GM23248 (cell line): Measurements from ENCODE around the gene VPREB1. TPM values are rescaled to one million over a fixed set of nuclear protein-coding genes. Genes with fewer than 3 reads are reported as not detected.

Source experiments
- DNase-seq: peaks from one replicate; pipeline ENCODE4 v3.0.0-alpha.2; 2015
- H2AFZ ChIP-seq: fragments of 200-600 bp; sonication (generic); 2 replicates; pipeline ENCODE4 v1.6.1; 2016; ENCODE audit warnings: antibody characterized with exemption
- H3F3A ChIP-seq: fragments of 200-600 bp; sonication (generic); 2 replicates; pipeline ENCODE4 v1.6.1; 2016; ENCODE audit warnings: mild to moderate bottlenecking, antibody characterized with exemption, mixed run types; ENCODE audit not compliant: insufficient read depth
- H3K27ac ChIP-seq: fragments of 200-600 bp; sonication (generic); 2 replicates; pipeline ENCODE4 v1.5.1; 2016; ENCODE audit warnings: mild to moderate bottlenecking
- H3K27me3 ChIP-seq: fragments of 200-600 bp; sonication (generic); replicated peaks from 2 replicates; pipeline ENCODE4 v1.6.1; 2016; ENCODE audit warnings: mild to moderate bottlenecking; ENCODE audit not compliant: insufficient read depth
- H3K36me3 ChIP-seq: fragments of 200-600 bp; sonication (generic); 2 replicates; pipeline ENCODE4 v1.6.1; 2016; ENCODE audit warnings: low read depth, mild to moderate bottlenecking
- H3K4me1 ChIP-seq: fragments of 200-600 bp; sonication (generic); 2 replicates; pipeline ENCODE4 v1.6.1; 2016; ENCODE audit warnings: mild to moderate bottlenecking; ENCODE audit not compliant: insufficient read depth
- H3K4me2 ChIP-seq: fragments of 200-600 bp; sonication (generic); one replicate; pipeline ENCODE4 v1.6.1; 2016; ENCODE audit warnings: mild to moderate bottlenecking; ENCODE audit not compliant: unreplicated experiment
- H3K4me3 ChIP-seq: fragments of 200-600 bp; sonication (generic); 2 replicates; pipeline ENCODE4 v1.5.1; 2016; ENCODE audit warnings: mild to moderate bottlenecking
- H3K79me2 ChIP-seq: fragments of 200-600 bp; sonication (generic); 2 replicates; pipeline ENCODE4 v1.6.1; 2016; ENCODE audit warnings: mild to moderate bottlenecking; ENCODE audit not compliant: insufficient read depth
- H3K9ac ChIP-seq: fragments of 200-600 bp; sonication (generic); 2 replicates; pipeline ENCODE4 v1.6.1; 2016; ENCODE audit warnings: mild to moderate bottlenecking
- H3K9me2 ChIP-seq: fragments of 200-600 bp; sonication (generic); 2 replicates; pipeline ENCODE4 v1.6.1; 2016; ENCODE audit warnings: mixed run types, mild to moderate bottlenecking, moderate library complexity; ENCODE audit not compliant: insufficient read depth
- H3K9me3 ChIP-seq: fragments of 200-600 bp; sonication (generic); one replicate; pipeline ENCODE4 v1.6.1; 2017; ENCODE audit warnings: low read depth
- H4K20me1 ChIP-seq: fragments of 200-600 bp; sonication (generic); 2 replicates; pipeline ENCODE4 v1.6.0; 2016; ENCODE audit not compliant: insufficient read depth
- EZH2 ChIP-seq: fragments of 200-600 bp; sonication (generic); IDR thresholded peaks from 2 replicates; pipeline ENCODE4 v1.6.1; 2018; ENCODE audit warnings: antibody characterized with exemption, mild to moderate bottlenecking; ENCODE audit not compliant: insufficient read depth, poor library complexity, severe bottlenecking
- EZH2phosphoT487 ChIP-seq: fragments of 200-600 bp; sonication (generic); IDR thresholded peaks from 2 replicates; pipeline ENCODE4 v1.6.1; 2018; ENCODE audit warnings: antibody characterized with exemption, moderate library complexity, mild to moderate bottlenecking, low read depth; ENCODE audit not compliant: insufficient read depth
- WGBS, 2 experiments: methylation state at CpG; one replicate each; pipeline ENCODE4 v1.1.6; 2015 to 2017; ENCODE audit warnings: low lambda C conversion rate in 2 of 2, low coverage in 1 of 2; ENCODE audit errors: missing lambda C conversion rate in 2 of 2; 5-methylcytosine and 5-hydroxymethylcytosine counted together
- in situ Hi-C: fragments of 300-500 bp; cut with MboI; formaldehyde crosslinking; loops from 2 replicates; pipeline ENCODE4 v1.15.0; 2020
- polyA plus RNA-seq: library from polyadenylated mRNA; unstranded; fragments of >200 nt; fragmentation: Nextera tagmentation; extraction: Ambion mirVana; gene quantifications from 2 replicates; pipeline ENCODE4 v1.2.1, GENCODE V29; 2016
- total RNA-seq: library from RNA; depleted of rRNA; stranded (reverse); fragments of >200 nt; shearing (Covaris generic); gene quantifications from 2 replicates; pipeline ENCODE4 v1.2.3, GENCODE V29; 2014; rRNA removed

VPREB1 gene, protein sequence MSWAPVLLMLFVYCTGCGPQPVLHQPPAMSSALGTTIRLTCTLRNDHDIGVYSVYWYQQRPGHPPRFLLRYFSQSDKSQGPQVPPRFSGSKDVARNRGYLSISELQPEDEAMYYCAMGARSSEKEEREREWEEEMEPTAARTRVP
- total RNA-seq (not detected in 2 replicates), polyA plus RNA-seq (not detected in 2 replicates)

- Histone ChIP-seq H3K4me1 (no peaks in the 10 kb centered on the region), H3K36me3 (no peaks in the 10 kb centered on the region), H3K4me3 (no peak within 1 kb of the TSS), H3K9me3 (no peaks in the 10 kb centered on the region), H3K27me3 (peaks cover 52% of the 10 kb centered on the region), H3F3A (no peaks in the 10 kb centered on the region), H3K27ac (no peak within 1 kb of the TSS), H4K20me1 (no peaks in the 10 kb centered on the region), H3K9ac (no peak within 1 kb of the TSS), H3K9me2 (no peaks in the 10 kb centered on the region), H2AFZ (no peak within 1 kb of the TSS), H3K4me2 (no peak within 1 kb of the TSS), H3K79me2 (no peaks in the 10 kb centered on the region)
- WGBS, 2 experiments = 41 to 43% methylated on average over 24 to 25 of the region's 25 CpGs
- no peak for DNase-seq
- in situ Hi-C loops = no loop called here
- TF ChIP-seq EZH2phosphoT487 = no peak
- no peak for TF ChIP-seq EZH2
These were observed at the start of gene VPREB1 for GRCh38 chr22:22244316-22245250. Gene VPREB1, plus strand, starts transcription at chr22:22244786. Its CDS starts 28 bp downstream, at chr22:22244814.

DNA sequence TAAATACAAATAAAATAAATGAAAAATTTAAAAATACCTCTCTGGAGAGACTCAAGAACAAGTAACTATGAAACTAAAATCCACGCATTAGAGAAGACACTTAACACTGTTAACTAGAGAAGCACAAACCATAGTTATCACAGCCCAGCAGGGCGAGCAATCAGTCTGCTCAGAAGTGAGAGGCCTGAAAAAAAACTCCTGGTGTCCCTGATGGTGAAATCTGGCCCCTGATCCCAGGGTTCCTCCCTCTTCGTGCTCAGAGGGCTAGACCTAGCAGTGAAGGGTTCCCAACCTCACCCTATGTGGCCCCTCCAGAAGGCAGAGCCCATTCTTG lies 49.7 kb upstream of the VPREB1 start:
- Histone ChIP-seq H3F3A (no peaks in the 10 kb centered on the region), H3K27ac (no peak overlapping the region), H3K9me2 (no peaks in the 10 kb centered on the region), H3K36me3 (no peaks in the 10 kb centered on the region), H3K27me3 (peaks cover 22% of the 10 kb centered on the region), H3K79me2 (no peaks in the 10 kb centered on the region), H3K4me2 (no peak overlapping the region), H2AFZ (no peak overlapping the region), H4K20me1 (no peaks in the 10 kb centered on the region), H3K9me3 (no peaks in the 10 kb centered on the region), H3K9ac (no peak overlapping the region), H3K4me3 (no peak overlapping the region), H3K4me1 (no peaks in the 10 kb centered on the region)
- WGBS, 2 experiments = 7 to 12% methylated on average over 3 of the region's 3 CpGs
- in situ Hi-C loops = no loop called here
- DNase-seq = no peak
- TF ChIP-seq EZH2 = no peak
- no peak for TF ChIP-seq EZH2phosphoT487

- Histone ChIP-seq H3K79me2 (no peaks in the 10 kb centered on the region), H3K36me3 (no peaks in the 10 kb centered on the region), H3K9ac (no peak overlapping the region), H3K27ac (no peak overlapping the region), H3K9me2 (no peaks in the 10 kb centered on the region), H4K20me1 (no peaks in the 10 kb centered on the region), H3K4me2 (no peak overlapping the region), H3K9me3 (no peaks in the 10 kb centered on the region), H3K4me3 (no peak overlapping the region), H3K27me3 (peaks cover 24% of the 10 kb centered on the region), H3F3A (no peaks in the 10 kb centered on the region), H3K4me1 (no peaks in the 10 kb centered on the region), H2AFZ (no peak overlapping the region)
- TF ChIP-seq EZH2 (no peak), EZH2phosphoT487 (no peak)
- WGBS, 2 experiments = 48 to 57% methylated on average over 5 to 7 of the region's 7 CpGs
- in situ Hi-C loops = no loop called here
- peak; percentile 59 for DNase-seq
These were observed 49.1 kb upstream of the VPREB1 start for GRCh38 chr22:22195265-22196017.

DNA sequence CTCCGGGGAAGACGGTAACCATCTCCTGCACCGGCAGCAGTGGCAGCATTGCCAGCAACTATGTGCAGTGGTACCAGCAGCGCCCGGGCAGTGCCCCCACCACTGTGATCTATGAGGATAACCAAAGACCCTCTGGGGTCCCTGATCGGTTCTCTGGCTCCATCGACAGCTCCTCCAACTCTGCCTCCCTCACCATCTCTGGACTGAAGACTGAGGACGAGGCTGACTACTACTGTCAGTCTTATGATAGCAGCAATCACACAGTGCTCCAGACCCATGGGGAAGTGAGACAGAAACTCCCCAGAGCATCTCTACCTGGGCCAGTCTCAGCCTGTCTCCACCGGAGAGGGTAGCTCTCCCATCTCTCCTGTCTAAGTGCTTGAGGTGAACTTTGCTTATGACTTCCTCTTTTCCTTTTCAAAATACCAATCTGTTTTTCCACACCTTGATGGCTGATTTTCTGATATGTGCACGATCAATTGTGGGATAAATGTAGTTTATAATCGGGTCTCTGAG lies 48.5 kb upstream of the VPREB1 start:
- no peak for DNase-seq
- H3K27ac ChIP-seq = no peak overlapping the region
- H3K27me3 ChIP-seq = peaks cover 30% of the 10 kb centered on the region
- H3K4me2 ChIP-seq = no peak overlapping the region
- H3K9ac ChIP-seq = no peak overlapping the region
- 56 to 61% methylated on average over 11 of the region's 11 CpGs for WGBS, 2 experiments
- no peaks in the 10 kb centered on the region for H3K36me3 ChIP-seq
- H3K79me2 ChIP-seq = no peaks in the 10 kb centered on the region
- H3K9me3 ChIP-seq = no peaks in the 10 kb centered on the region
- no peaks in the 10 kb centered on the region for H3K9me2 ChIP-seq
- no peaks in the 10 kb centered on the region for H3K4me1 ChIP-seq
- H2AFZ ChIP-seq = no peak overlapping the region
- no peaks in the 10 kb centered on the region for H3F3A ChIP-seq
- no peak overlapping the region for H3K4me3 ChIP-seq
- TF ChIP-seq EZH2 (no peak), EZH2phosphoT487 (no peak)
- in situ Hi-C loops = no loop called here
- H4K20me1 ChIP-seq = no peaks in the 10 kb centered on the region
